GM12878 (cell line): ENCODE data around the gene LRRC56. TPM values are rescaled to one million over a fixed set of nuclear protein-coding genes. Genes with fewer than 3 reads are reported as not detected.

Experiments used
- ATAC-seq: fragments of 200-7000 bp; cut with Tn5 transposase; 3 replicates; pipeline ENCODE4 v1.9.1; 2020; ENCODE audit warnings: mild to moderate bottlenecking, moderate library complexity
- BruUV-seq: library from RNA; stranded (reverse); fragments of 400-500 nt; replicated peaks from 2 replicates; lab custom pipeline; 2021; lab: Mats Ljungman, UMichigan
- CTCF ChIA-PET: fragments of 300-600 bp; sonication (Branson Sonifier 250); formaldehyde crosslinking; extraction: SDS; loops from one replicate; lab custom pipeline; 2021; ENCODE audit warnings: inconsistent platforms; lab: Yijun Ruan, JAX
- POLR2A ChIA-PET: fragments of 350-600 bp; formaldehyde crosslinking; extraction: SDS; loops from one replicate; lab custom pipeline; 2021; ENCODE audit warnings: inconsistent platforms; lab: Charles Lee
- RAD21 ChIA-PET: fragments of 300-600 bp; sonication (Branson Sonifier 250); formaldehyde crosslinking; loops from one replicate; lab custom pipeline; 2023; ENCODE audit warnings: antibody characterized with exemption; ENCODE audit not compliant: unreplicated experiment; lab: Charles Lee
- SMC1A ChIA-PET: fragments of 300-600 bp; sonication (Branson Sonifier 250); formaldehyde crosslinking; loops from one replicate; lab custom pipeline; 2023; ENCODE audit not compliant: unreplicated experiment, uncharacterized antibody; lab: Charles Lee
- DNase-seq: peaks from one replicate; pipeline ENCODE4 v3.0.0-alpha.2; 2011; ENCODE audit warnings: low read depth, low spot score
- FAIRE-seq: peaks from 3 replicates; lab custom pipeline; 2011; peaks lifted over from hg19 to GRCh38; lab: Jason Lieb, UNC
- H2AFZ ChIP-seq: 2 replicates; pipeline ENCODE4 v1.6.0; 2011; ENCODE audit warnings: low read depth, low read length, control low read depth; ENCODE audit not compliant: control insufficient read depth
- H3K27ac ChIP-seq: 2 replicates; pipeline ENCODE4 v1.5.1; 2011; ENCODE audit warnings: control low read depth; ENCODE audit not compliant: control insufficient read depth, insufficient read depth
- H3K27me3 ChIP-seq, 2 experiments: replicated peaks in 1 of 2; 2 replicates each; pipeline versions ENCODE4 v1.6.0 to v1.6.1; 2011; ENCODE audit warnings: low read length in 1 of 2; ENCODE audit not compliant: control insufficient read depth in 2 of 2, insufficient read depth in 2 of 2
- H3K36me3 ChIP-seq, 2 experiments: 2 replicates each; pipeline ENCODE4 v1.5.1; 2011; ENCODE audit warnings: low read length in 1 of 2; ENCODE audit not compliant: control insufficient read depth in 2 of 2, insufficient read depth in 2 of 2
- H3K4me1 ChIP-seq: 2 replicates; pipeline ENCODE4 v1.6.1; 2011; ENCODE audit warnings: mild to moderate bottlenecking, low read length, moderate library complexity, mixed read lengths; ENCODE audit not compliant: control insufficient read depth, insufficient read depth
- H3K4me2 ChIP-seq: 2 replicates; pipeline ENCODE4 v1.6.0; 2011; ENCODE audit warnings: control low read depth; ENCODE audit not compliant: control insufficient read depth, insufficient read depth
- H3K4me3 ChIP-seq: fragments of 200-600 bp; sonication (generic); 2 replicates; pipeline ENCODE4 v1.5.1; 2016
- H3K79me2 ChIP-seq: 2 replicates; pipeline ENCODE4 v1.6.0; 2011; ENCODE audit warnings: low read length; ENCODE audit not compliant: control insufficient read depth, insufficient read depth
- H3K9ac ChIP-seq: 2 replicates; pipeline ENCODE4 v1.8.0; 2011; ENCODE audit warnings: low read length, control low read depth, mixed read lengths; ENCODE audit not compliant: control insufficient read depth, insufficient read depth
- H3K9me3 ChIP-seq: replicated peaks from 3 replicates; pipeline ENCODE4 v1.5.1; 2011; ENCODE audit warnings: mild to moderate bottlenecking, low read length; ENCODE audit not compliant: control insufficient read depth, insufficient read depth
- H4K20me1 ChIP-seq: 2 replicates; pipeline ENCODE4 v1.6.0; 2011; ENCODE audit not compliant: control insufficient read depth, insufficient read depth
- ETV6 ChIP-seq, 2 experiments: fragments of 450-650 bp in 1 of 2; IDR thresholded peaks in 1 of 2; conservative IDR thresholded peaks in 1 of 2; 2 replicates each; pipeline ENCODE4 v1.6.1; 2014; ENCODE audit warnings: antibody characterized with exemption in 1 of 2, borderline replicate concordance in 1 of 2, low read depth in 1 of 2, mild to moderate bottlenecking in 1 of 2, moderate library complexity in 1 of 2
- HDAC6 ChIP-seq: fragments of 200-600 bp; sonication (generic); IDR thresholded peaks from one replicate; pipeline ENCODE4 v1.8.0; 2017; ENCODE audit warnings: antibody characterized with exemption; ENCODE audit not compliant: unreplicated experiment
- NFYB ChIP-seq: IDR thresholded peaks from 2 replicates; pipeline ENCODE4 v1.6.1; 2011; ENCODE audit warnings: low read depth, mild to moderate bottlenecking, low read length, improper control_type of control experiment, moderate library complexity; ENCODE audit not compliant: insufficient read depth
- PBX3 ChIP-seq: IDR thresholded peaks from 2 replicates; pipeline ENCODE4 v1.6.1; 2011; ENCODE audit warnings: mild to moderate bottlenecking, low read depth, low read length, moderate library complexity; ENCODE audit not compliant: insufficient replicate concordance
- POLR2AphosphoS5 ChIP-seq: IDR thresholded peaks from 2 replicates; pipeline ENCODE4 v1.6.1; 2011; ENCODE audit warnings: mild to moderate bottlenecking, low read length, inconsistent platforms
- ZNF24 ChIP-seq: fragments of 450-650 bp; IDR thresholded peaks from 2 replicates; pipeline ENCODE4 v1.6.1; 2017; ENCODE audit warnings: antibody characterized with exemption, mild to moderate bottlenecking
- ZNF687 ChIP-seq: fragments of 450-650 bp; IDR thresholded peaks from 2 replicates; pipeline ENCODE4 v1.6.1; 2017; ENCODE audit warnings: mild to moderate bottlenecking, moderate library complexity
- WGBS: methylation state at CpG from one replicate; pipeline ENCODE4 v1.1.6; 2016; ENCODE audit warnings: low lambda C conversion rate; ENCODE audit not compliant: insufficient replicate concordance, insufficient coverage; ENCODE audit errors: missing lambda C conversion rate; 5-methylcytosine and 5-hydroxymethylcytosine counted together
- in situ Hi-C: fragments of 300-500 bp; cut with MboI; formaldehyde crosslinking; loops from 9 replicates; pipeline ENCODE4 v1.14.3; 2018; ENCODE audit warnings: mixed read lengths
- intact Hi-C: fragments of 100-400 bp; cut with micrococcal nuclease; formaldehyde crosslinking; loops from one replicate; pipeline ENCODE4 v1.14.2; 2022; ENCODE audit not compliant: unreplicated experiment
- polyA plus RNA-seq, 11 experiments: library from polyadenylated mRNA; depleted of rRNA in 4 of 11; unstranded in 6 of 11; stranded (reverse) in 5 of 11; fragments of >200 nt; fragmentation: Nextera tagmentation in 4 of 11; fragmentation: Illumina TruSeq in 1 of 11; extraction: Ambion mirVana in 4 of 11; extraction: Trizol in 1 of 11; gene quantifications; 1 replicate in 1 of 11; 2 replicates in 10 of 11; pipeline versions ENCODE4 v1.2.1 to v1.2.3, GENCODE V29; 2011 to 2016; ENCODE audit warnings: inconsistent platforms in 2 of 11, missing spikeins in 2 of 11, low read depth in 1 of 11
- total RNA-seq, 4 experiments: library from RNA; depleted of rRNA in 3 of 4; stranded (reverse); fragments of >200 nt in 3 of 4; fragmentation: Illumina TruSeq in 1 of 4; extraction: Trizol in 1 of 4; gene quantifications; 2 replicates each; pipeline versions ENCODE4 v1.2.1 to v1.2.3, GENCODE V29; 2013 to 2021

Gene LRRC56
- total and polyA plus RNA-seq, 10 of the 15 experiments (the other 5 are each of a cell fraction or from before 2014, with no cell fraction given) = 0.02 to 1.9 (median 0.75) TPM; not detected in 1

DNA sequence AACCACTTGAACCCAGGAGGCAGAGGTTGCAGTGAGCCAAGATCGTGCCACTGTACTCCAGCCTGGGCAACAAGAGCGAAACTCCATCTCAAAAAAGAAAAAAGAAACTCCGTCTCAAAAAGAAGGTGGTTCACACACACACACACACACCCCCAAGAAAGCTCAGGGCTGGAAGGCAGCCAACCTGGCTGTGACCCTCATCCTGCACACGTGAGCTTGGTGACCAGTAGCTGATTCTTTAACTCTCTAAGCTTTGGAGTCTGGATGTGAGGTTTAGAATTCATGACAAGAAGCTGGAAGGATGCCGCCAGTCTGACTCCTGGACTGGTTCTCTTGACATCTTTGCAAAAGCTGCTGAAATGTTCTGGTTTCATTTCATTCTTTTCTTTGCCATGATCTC is 28.4 kb upstream of the LRRC56 start:
- DNase-seq = no peak
- peaks cover 0 to 3% of the 10 kb centered on the region in 2 experiments; a peak in 2 of 4 replicates for H3K36me3 ChIP-seq
- intact Hi-C loops = no loop called here
- H3K4me3 ChIP-seq = no peak overlapping the region
- TF ChIP-seq ETV6 (conservative IDR thresholded peaks at IDR 0.05 in 1 of 2, IDR thresholded peaks at IDR 0.05 in 1 of 2; ENCODE audit: borderline replicate concordance in 1 of 2, low read depth in 1 of 2) (no peak), HDAC6 (no peak), ZNF24 (no peak), PBX3 (no peak), NFYB (no peak), ZNF687 (no peak), POLR2AphosphoS5 (0 out of 2 replicates have a peak, but pooled peaks have one; percentile 49)
- TSS peak; percentile 65 for BruUV-seq
- H3K27ac ChIP-seq = no peak overlapping the region
- no peaks in the 10 kb centered on the region for H3K9me3 ChIP-seq
- H3K79me2 ChIP-seq = peaks cover 33% of the 10 kb centered on the region
- 99% methylated on average over 5 of the region's 5 CpGs for WGBS
- RAD21 ChIA-PET = no interaction called here
- H3K27me3 ChIP-seq = no peaks in the 10 kb centered on the region
- CTCF ChIA-PET = interaction anchor here (1.8 to 2.7 kb wide), 2 partner anchors 10 to 61 kb away, joined by 12 to 20 read pairs; no protein-coding TSS in a partner anchor
- H2AFZ ChIP-seq = no peak overlapping the region
- H3K4me2 ChIP-seq = no peak overlapping the region
- SMC1A ChIA-PET = interaction anchor here (0.6 kb wide), 1 partner anchor 236 kb away, joined by 3 read pairs; no protein-coding TSS in a partner anchor
- in situ Hi-C loops = loop anchor here (5.0 kb wide), 1 partner anchor 302 kb away; the partner anchor contains the start of genes BET1L and RIC8A
- no peak overlapping the region for H3K9ac ChIP-seq
- no peaks in the 10 kb centered on the region for H4K20me1 ChIP-seq
- POLR2A ChIA-PET = interaction anchor here (0.6 kb wide), 2 partner anchors 30 to 48 kb away, joined by 3 read pairs; no protein-coding TSS in a partner anchor
- H3K4me1 ChIP-seq = peaks cover 6% of the 10 kb centered on the region
- no peak for FAIRE-seq
- no peak for ATAC-seq
